Measurements from ENCODE around the gene LDHB.
"Not testable (repeated sequence)": the region's sequence is repeated elsewhere in the genome, so short reads cannot be mapped to it uniquely, and the experiment has no call there.

The LDHB gene

GRCh38 chr12:21659383-21659782 is 1.7 kb upstream of the LDHB start:
- no peak for DNase-seq

DNA sequence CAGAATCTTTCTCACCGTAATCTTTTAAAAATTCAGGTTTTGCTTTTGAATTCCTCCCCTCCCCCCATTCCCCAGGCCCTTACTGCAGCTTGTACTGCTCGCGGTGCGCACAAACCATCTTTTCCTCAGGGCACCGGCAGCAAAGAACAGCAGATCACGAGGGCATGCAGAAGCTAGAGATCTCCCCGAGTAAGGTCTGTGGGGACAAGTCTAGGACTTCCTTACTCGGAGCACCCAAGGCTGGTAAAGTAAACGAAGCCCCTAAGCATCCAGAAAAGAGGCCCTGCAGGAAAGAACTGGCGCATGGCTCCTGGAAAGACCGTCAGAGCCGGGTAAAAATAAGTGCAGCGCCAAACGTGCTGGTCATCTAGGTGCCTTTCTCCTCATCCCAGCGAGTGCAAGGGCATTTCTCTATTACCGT is 727 bp downstream of the LDHB start:
- DNase-seq = peak; percentile 21

DNA sequence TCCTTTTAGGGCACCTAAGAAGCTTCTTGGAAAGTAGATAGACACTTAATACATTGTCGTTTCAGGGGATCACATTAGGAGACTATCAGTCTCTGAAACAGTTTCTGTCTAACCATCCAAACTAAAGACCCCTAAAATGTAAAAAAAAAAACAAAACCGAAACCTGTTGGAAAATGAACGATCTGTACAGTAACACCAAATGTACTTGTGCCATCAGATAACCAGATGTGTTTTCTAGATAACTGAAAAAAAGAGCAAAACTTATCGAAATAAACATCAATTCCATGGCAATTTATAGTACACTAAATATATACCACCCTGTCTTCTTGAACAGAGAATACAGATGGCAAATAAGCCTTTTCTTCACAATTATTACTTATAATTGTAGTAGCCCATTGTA is 2.1 kb downstream of the LDHB start:
- no peak for DNase-seq

DNA sequence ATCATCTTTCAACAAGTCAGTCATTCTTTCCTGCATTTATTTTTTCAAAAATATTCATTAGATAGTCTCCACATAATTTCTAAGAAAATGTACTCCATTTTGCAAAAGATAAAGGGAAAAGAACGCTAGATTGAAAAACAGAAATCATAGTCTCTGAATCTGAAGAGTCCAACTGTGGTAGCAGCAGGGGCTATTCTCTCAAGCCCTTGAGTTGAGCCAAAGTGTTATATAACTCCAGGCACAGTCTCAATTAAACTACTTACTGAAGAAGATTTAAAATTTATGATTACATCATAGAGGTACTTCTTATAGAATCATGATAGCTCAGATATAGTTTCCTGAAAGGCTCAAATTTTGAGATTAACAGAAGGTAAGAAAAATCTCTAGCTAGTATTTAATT is 5.8 kb downstream of the LDHB start:
- no peak for DNase-seq

- no peak for DNase-seq
These were observed 6.6 kb downstream of the LDHB start for GRCh38 chr12:21650997-21651396.

DNA sequence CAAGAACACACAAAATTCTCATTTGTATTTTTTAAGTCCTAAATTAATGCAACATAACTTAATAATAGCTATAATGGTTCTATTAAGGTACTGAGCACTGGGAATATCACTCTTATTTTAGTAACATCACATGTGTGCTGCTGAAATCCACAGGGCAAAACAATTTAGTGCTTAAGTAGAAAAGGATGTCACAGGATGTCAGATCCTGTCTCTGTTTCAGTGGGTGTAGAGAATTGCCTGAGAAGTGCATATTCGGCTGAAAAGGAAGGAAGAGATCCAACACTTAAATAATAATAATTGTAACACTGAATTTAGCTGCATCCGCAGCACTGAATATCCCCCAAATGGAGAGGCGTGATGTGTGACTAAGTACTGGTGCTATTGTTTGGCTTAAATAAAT is 8.6 kb downstream of the LDHB start:
- no peak for DNase-seq

DNA sequence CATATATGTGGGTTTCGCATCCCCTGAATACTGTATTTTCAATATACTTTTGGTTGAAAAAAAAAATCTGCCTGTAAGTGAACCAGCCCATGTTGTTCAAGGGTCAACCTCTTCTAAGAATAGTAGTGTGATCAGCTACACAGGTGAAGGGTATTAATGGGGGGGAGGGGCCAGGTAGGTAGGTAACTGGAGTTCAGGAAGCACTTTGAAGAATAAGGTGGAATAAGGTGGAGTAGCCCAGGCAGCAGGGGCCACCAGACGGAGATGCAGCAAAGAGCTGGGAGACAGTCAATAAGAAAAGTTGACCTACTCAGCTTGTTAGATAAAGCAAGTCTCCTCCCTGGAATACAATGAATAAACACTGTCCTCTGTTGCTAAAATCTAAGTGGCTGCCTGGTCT is 9.3 kb downstream of the LDHB start:
- no peak for DNase-seq

DNA sequence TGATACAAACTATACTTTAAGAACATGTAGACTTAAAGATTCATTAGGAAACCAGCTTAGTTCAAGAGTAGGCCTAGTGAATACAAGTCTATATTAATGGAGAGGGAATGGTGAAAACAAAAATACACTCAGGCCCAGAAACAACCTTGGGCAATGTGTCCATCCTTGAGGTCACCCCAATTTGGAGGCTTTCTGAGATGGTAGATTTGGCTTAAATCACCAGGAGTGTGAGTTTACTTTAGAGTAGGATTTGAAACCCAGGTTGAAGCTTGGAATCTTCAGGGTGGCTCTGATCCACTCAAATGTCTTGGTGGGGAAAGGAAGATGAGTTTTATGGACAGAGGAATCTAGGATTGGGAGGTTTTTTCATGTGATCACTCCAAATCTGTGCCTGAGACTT is 10.5 kb downstream of the LDHB start:
- no peak for DNase-seq

GRCh38 chr12:21645041-21645500 is 12.6 kb downstream of the LDHB start:
- not testable (repeated sequence) for DNase-seq

DNA sequence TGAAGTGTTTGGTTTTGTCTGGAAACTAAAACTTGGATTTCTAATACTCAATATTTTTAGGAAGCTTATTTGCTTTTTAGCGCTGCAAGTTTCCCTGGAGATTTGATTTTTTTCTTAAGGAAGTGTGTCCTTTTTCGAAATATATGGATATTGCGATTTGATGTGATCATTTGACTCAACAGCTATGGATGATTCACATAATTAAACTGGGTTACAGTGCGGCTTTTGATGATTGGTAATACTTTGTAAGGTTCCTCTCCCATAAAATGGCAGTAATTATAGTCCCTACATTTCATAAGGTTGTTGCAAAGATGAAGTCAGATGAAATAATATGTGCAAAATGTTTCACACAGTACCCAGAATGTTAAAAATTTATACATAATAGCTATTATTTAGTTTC is 13.1 kb downstream of the LDHB start:
- no peak for DNase-seq

DNA sequence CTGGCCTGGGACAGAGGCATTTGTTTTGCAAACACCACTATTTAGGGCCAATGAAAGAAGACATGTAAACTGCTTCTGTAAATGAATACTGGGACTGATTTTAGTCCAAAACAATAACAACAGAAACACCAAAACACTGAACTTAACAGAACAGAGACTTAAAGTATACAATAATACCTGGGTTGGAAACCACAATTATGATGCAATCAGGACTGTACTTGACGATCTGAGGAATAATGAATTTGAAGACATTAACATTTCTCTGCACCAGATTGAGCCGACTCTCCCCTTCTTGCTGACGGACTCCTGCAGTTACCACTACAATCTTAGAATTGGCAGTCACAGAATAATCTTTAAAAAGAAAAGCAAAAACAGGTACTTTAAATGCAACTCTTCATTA is 13.9 kb downstream of the LDHB start:
- DNase-seq = no peak

DNA sequence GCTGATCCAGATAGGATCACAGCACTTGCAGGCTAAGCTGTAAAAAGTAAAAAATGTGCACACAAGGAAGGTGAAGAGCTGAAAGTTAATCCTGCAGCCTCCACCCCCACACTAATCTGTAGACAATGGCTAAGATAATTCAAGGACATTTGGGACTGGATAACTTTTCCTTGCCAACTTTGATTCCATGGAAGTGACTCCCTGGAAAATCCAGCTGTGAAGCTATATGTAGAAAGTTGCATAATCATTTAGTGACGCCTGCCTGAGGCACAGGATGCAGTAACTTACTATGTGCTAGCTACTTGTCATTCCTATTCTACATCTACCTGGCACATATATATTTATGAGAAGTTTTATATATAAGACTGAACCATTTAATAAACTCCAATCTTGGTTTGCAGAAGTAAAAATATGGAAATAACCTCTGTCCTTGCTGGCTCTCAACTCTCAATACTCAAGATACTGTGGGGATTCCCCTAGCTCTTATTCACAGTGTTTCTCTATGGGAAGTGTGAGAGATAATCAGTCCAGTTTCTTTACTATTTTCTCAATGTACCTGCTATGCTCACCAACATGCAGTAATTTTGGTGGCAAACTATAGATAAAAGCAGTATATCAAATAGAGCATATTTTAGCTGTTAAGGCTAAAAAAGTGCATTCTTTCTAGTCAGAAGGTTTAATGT is 14.8 kb downstream of the LDHB start:
- DNase-seq = no peak

- DNase-seq = no peak
These were observed 19.4 kb downstream of the LDHB start for GRCh38 chr12:21638054-21638891.

DNA sequence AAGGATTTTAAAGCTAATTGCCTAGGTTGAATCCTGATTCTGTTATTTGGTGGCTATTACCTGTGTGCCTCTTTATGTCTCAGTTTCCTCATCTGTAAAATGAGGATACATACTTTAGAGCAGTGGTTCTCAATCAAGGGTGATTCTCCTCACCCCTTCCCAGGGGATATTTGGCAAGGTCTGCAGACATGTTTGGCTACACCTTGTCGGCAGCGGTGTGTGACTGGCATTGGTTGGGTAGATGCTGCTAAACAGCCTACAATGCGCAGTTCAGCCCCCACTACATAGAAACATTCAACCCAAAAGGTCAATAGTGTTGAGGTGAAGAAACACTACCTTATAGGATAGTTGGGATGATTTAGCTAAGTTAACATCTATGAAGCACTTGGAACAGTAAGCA is 23.4 kb downstream of the LDHB start:
- DNase-seq = no peak

GRCh38 chr12:21631367-21631766 is 26.3 kb downstream of the LDHB start:
- no peak for DNase-seq

DNA sequence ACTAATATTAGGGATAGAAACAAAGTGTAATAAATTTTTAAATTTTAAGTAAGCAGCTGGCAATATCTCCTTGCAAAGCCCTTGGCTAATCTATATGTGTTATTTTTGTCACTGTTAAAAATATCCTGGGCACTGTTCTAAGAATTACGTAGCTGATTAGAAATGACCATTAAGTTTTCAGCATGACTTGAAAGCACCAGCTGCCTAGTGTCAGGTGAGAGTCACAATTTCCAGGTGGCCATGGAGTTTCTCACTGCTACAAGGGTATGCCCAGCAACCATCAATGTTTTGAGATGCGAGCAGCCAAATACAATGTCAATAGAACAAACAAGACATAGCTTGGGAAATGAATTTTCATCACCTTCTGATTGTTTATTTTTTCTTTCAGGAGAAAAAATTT is 29.7 kb downstream of the LDHB start:
- no peak for DNase-seq

- no peak for DNase-seq
These were observed 39.1 kb downstream of the LDHB start for GRCh38 chr12:21618566-21618965.

- no peak for DNase-seq
These were observed 40.6 kb downstream of the LDHB start for GRCh38 chr12:21617030-21617429.

- DNase-seq = no peak
These were observed 42.2 kb downstream of the LDHB start for GRCh38 chr12:21615431-21615830.

DNA sequence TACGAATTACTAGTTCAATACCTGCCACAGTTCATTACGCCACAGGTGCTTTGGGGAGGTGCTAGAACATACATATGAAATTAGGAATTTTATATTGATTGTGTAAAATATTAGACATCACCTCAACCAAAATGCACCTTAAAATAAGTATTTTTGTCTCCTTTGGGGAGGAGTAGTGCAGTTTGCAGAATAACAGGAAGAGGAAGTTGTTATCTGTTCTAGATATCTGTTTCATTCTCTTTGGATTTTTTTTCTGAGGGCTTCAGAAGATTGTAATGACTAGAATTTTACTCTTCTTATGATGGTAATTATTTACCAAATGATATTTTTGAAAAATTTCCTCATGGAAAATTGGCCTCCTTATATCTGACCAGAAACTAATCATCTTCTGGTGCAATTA is 43.1 kb downstream of the LDHB start:
- no peak for DNase-seq

DNA sequence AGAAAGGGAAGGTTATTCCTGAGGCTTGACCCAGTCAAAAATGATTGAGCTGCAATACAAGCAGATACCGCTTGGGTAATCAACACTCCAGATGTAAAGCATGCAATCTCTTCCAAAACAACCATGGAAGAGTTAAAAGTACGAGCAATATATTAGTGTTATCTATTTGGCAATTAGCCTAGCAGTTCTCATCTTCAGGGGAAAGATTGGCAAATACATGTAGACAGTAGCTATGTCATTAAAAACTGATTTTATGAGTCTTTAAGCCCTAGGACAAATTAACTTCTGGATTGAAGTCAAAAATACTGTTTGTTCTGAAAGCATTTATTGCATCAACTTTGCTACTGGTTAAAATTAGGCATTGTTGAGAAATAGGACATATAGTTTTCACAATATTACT is 43.7 kb downstream of the LDHB start:
- no peak for DNase-seq

- no peak for DNase-seq
These were observed 49.4 kb downstream of the LDHB start for GRCh38 chr12:21608196-21608595.

- DNase-seq = no peak
These were observed 49.9 kb downstream of the LDHB start for GRCh38 chr12:21607701-21608100.

DNA sequence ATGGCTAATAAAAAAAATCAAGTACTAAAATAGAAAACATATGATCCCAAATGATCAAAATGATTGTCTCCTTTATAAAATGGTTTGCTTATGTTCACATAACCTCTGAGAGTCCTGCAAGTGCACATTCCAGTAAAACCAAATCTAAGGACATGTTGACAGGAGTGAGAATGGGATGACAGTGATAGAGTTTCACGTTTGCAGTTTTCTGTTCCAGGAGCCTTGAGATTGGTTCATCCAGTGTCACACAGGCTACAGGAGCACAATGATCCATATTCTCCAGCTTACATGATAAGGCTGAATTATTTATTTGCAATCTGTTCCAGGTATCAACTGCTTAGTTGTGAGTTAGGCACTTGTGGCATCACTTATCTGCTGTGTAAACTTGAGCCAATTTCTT is 51.5 kb downstream of the LDHB start:
- DNase-seq = no peak
